ENCODE measurements around the gene KLF2.
"Not testable (repeated sequence)": the region's sequence is repeated elsewhere in the genome, so short reads cannot be mapped to it uniquely, and the experiment has no call there.

Gene KLF2

DNA sequence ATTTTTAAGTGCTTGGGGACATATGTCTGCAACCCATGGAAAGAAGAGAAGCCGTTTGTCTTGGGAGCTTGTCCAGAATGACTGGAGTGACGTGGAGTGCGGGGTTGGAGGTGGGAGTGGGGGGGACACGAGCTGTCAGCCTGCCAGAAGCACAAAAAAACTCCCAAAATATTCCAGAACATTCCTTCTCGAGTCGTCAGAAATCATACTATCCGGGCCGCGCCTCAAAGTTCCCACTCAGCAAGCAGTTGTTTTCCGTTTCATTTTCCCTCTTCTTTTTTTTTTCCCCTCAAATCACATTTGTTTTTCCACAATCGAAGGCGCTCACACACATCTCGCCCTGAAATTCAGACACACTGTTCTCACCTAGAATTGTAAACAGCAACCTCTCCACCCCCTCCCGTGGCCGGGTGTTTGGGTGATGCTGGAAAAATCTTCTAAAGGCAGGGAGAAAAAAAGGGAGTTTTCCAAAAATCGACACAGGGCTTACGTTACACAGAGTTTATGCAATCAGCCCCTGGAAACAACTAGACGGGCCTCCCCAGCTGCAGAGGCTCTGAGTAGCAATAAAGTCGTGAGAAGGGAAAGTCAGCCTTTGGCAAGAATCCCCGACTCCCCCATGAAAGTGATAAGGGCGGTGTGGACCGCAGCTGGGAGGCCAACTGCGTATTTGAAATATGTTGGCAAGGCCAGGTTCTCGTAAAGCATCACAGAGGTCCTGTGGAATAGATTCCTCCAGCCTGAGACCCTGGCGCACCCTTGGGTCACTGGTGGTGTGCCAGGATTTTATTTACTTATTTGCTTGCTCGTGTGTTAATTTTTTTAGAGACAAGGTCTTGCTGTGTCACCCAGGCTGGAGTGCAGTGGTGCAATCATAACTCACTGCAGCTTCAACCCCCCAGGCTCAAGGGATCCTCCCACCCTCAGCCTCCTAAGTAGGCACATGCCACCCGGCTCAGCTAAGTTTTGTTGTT, 31.2 kb upstream of the KLF2 start:
- no peak overlapping the region for H3K27ac ChIP-seq (ENCODE audit: low read length)
- no peaks in the 10 kb centered on the region for H3K27me3 ChIP-seq (ENCODE audit: control insufficient read depth, insufficient read depth, low read length)
- DNase-seq (ENCODE audit: low read depth, low spot score): no peak
- no peaks in the 10 kb centered on the region for H3K4me1 ChIP-seq (ENCODE audit: control insufficient read depth, insufficient read depth, low read length)
- no peaks in the 10 kb centered on the region for H3K9me3 ChIP-seq (ENCODE audit: control insufficient read depth, insufficient read depth, low read length)
- no peak overlapping the region for H3K4me3 ChIP-seq (ENCODE audit: low read length)
- no CpG with 5 or more reads among the region's 27 CpGs for WGBS (ENCODE audit: insufficient coverage, insufficient read length)
- H3K36me3 ChIP-seq (ENCODE audit: control insufficient read depth, insufficient read depth, low read length): no peaks in the 10 kb centered on the region

DNA sequence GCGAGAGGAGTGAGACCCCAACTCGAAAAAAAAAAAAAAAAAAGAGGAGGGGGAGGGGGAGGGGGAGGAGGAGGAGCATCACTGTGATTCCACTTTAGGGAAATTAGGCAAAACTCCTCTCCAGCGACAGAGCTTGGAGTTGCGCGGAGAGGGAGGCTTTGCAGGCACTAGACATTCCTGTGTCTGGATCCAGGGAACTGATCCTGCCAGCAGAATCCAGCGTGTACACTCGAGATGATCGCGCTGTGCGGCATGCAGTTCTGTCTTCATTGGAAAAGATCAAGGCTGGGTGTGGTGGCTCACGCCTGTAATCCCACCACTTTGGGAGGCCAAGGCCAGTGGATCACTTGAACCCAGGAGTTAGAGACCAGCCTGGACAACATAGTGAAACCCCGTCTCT, 29.6 kb upstream of the KLF2 start:
- Histone ChIP-seq H3K36me3 (ENCODE audit: control insufficient read depth, insufficient read depth, low read length) (no peaks in the 10 kb centered on the region), H3K27me3 (ENCODE audit: control insufficient read depth, insufficient read depth, low read length) (no peaks in the 10 kb centered on the region), H3K4me1 (ENCODE audit: control insufficient read depth, insufficient read depth, low read length) (no peaks in the 10 kb centered on the region), H3K27ac (ENCODE audit: low read length) (no peak overlapping the region), H3K4me3 (ENCODE audit: low read length) (no peak overlapping the region), H3K9me3 (ENCODE audit: control insufficient read depth, insufficient read depth, low read length) (no peaks in the 10 kb centered on the region)
- WGBS (ENCODE audit: insufficient coverage, insufficient read length): no CpG with 5 or more reads among the region's 12 CpGs
- no peak for DNase-seq (ENCODE audit: low read depth, low spot score)

DNA sequence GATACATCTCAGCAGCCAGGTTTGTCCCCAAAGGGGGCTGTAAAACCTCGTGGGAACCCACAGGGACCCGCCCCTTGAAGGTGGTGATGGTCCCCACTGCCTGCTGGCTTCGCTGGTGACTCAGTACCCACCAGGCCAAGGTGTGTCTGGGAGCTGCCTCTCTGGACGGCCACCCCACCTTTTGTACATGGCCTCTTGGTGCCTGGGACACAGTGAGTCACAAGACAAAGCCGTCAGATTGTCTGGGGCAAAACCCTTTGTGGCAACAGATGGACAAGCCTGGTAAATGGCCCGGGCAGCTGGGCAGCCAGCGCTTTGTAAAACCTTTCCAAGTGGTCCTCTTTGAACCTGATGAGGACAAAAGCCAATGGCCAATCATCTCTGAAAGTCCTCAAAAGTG, 27.9 kb upstream of the KLF2 start:
- H3K4me1 ChIP-seq (ENCODE audit: control insufficient read depth, insufficient read depth, low read length): no peaks in the 10 kb centered on the region
- H3K36me3 ChIP-seq (ENCODE audit: control insufficient read depth, insufficient read depth, low read length): no peaks in the 10 kb centered on the region
- no peak overlapping the region for H3K4me3 ChIP-seq (ENCODE audit: low read length)
- WGBS (ENCODE audit: insufficient coverage, insufficient read length): no CpG with 5 or more reads among the region's 7 CpGs
- H3K27me3 ChIP-seq (ENCODE audit: control insufficient read depth, insufficient read depth, low read length): no peaks in the 10 kb centered on the region
- no peak overlapping the region for H3K27ac ChIP-seq (ENCODE audit: low read length)
- H3K9me3 ChIP-seq (ENCODE audit: control insufficient read depth, insufficient read depth, low read length): no peaks in the 10 kb centered on the region
- no peak for DNase-seq (ENCODE audit: low read depth, low spot score)

DNA sequence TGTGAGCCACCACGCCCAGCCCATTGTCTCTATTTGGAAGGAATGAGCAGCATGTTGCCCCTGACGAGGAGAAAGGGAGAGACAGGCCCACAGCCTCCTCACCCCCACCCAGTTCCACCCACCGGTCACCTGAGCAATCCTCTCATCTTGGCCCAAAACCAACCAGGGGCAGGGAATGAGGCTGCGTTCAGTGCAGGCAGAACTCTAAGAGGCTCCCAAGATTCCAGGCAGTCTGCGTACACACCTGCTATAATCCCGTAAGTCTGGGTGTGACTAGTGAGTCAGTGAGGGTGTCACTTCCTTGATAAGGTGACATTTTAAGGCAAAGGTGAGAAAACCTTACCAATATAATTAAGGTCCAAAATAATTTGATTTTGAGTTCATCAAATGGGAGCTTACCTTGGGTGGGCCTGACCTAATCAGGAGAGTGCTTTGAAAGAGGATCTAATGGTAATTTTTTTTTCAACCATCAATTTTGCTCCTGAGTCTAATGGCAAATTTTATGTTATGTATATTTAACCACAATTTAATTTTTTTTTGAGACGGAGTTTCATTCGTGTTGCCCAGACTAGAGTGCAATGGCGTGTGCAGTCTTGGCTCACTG, 26.9 kb upstream of the KLF2 start:
- Histone ChIP-seq H3K27ac (ENCODE audit: low read length) (no peak overlapping the region), H3K4me1 (ENCODE audit: control insufficient read depth, insufficient read depth, low read length) (no peaks in the 10 kb centered on the region), H3K27me3 (ENCODE audit: control insufficient read depth, insufficient read depth, low read length) (no peaks in the 10 kb centered on the region), H3K9me3 (ENCODE audit: control insufficient read depth, insufficient read depth, low read length) (no peaks in the 10 kb centered on the region), H3K4me3 (ENCODE audit: low read length) (no peak overlapping the region), H3K36me3 (ENCODE audit: control insufficient read depth, insufficient read depth, low read length) (no peaks in the 10 kb centered on the region)
- WGBS (ENCODE audit: insufficient coverage, insufficient read length): no CpG with 5 or more reads among the region's 9 CpGs
- no peak for DNase-seq (ENCODE audit: low read depth, low spot score)

DNA sequence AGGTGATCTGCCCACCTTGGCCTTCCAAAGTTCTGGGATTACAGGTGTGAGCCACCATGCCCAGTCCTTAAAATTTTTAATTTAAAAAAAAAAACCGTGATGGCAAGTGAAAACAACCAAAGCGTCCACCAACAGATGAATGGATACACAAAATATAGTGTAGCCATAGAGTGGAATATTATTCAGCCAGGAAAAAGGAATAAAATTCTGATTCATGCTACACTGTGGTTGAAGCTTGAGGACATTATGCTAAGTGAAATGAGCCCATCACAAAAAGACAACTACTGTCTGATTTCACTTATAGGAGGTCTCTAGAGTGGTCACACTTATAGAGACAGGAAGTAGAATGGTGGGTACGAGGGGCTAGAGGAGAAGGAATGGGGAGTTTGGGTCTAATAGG, 26.3 kb upstream of the KLF2 start:
- WGBS (ENCODE audit: insufficient coverage, insufficient read length): no CpG with 5 or more reads among the region's 3 CpGs
- no peaks in the 10 kb centered on the region for H3K36me3 ChIP-seq (ENCODE audit: control insufficient read depth, insufficient read depth, low read length)

DNA sequence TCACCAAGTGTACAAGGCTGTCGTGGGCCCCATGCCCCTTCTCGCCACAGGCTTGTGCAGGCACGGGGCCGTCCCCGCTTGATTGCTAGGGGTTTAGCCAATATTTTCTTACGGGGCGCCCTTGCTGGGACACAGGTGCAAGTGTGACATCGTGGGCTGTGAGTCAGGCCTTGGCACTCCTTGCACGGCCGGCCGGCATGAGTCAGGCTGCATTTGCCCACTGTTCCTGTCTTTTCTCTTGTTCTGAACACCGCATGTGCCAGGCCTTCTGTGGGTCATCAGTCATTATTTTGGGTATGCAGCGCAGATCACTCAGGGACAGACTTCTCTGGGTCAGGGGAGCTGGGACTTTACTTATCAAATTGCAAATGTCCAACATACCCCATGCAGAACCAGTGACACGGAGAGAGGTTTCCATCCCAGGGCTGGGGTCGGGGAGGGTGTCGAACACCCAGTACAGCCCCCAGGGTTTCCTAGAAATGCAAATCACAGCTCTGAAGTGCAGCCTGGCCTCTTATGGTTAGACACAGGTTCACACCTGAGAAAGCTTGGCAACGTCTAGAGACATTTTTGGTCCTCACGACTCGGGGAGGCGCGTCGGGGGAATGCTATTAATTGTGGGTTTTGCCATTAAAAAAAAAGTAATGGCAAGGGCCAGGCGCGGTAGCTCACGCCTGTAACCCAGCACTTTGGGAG, 22.5 kb upstream of the KLF2 start:
- Histone ChIP-seq H3K9me3 (ENCODE audit: control insufficient read depth, insufficient read depth, low read length) (no peaks in the 10 kb centered on the region), H3K4me3 (ENCODE audit: low read length) (no peak overlapping the region), H3K36me3 (ENCODE audit: control insufficient read depth, insufficient read depth, low read length) (no peaks in the 10 kb centered on the region), H3K27ac (ENCODE audit: low read length) (no peak overlapping the region), H3K27me3 (ENCODE audit: control insufficient read depth, insufficient read depth, low read length) (no peaks in the 10 kb centered on the region), H3K4me1 (ENCODE audit: control insufficient read depth, insufficient read depth, low read length) (no peaks in the 10 kb centered on the region)
- no CpG with 5 or more reads among the region's 25 CpGs for WGBS (ENCODE audit: insufficient coverage, insufficient read length)
- no peak for DNase-seq (ENCODE audit: low read depth, low spot score)

More for the DNA sequence above, 26.3 kb upstream of the KLF2 start:
- DNase-seq (ENCODE audit: low read depth, low spot score): no peak
- no peaks in the 10 kb centered on the region for H3K9me3 ChIP-seq (ENCODE audit: control insufficient read depth, insufficient read depth, low read length)
- H3K27ac ChIP-seq (ENCODE audit: low read length): no peak overlapping the region
- H3K4me3 ChIP-seq (ENCODE audit: low read length): no peak overlapping the region
- H3K27me3 ChIP-seq (ENCODE audit: control insufficient read depth, insufficient read depth, low read length): no peaks in the 10 kb centered on the region
- no peaks in the 10 kb centered on the region for H3K4me1 ChIP-seq (ENCODE audit: control insufficient read depth, insufficient read depth, low read length)

DNA sequence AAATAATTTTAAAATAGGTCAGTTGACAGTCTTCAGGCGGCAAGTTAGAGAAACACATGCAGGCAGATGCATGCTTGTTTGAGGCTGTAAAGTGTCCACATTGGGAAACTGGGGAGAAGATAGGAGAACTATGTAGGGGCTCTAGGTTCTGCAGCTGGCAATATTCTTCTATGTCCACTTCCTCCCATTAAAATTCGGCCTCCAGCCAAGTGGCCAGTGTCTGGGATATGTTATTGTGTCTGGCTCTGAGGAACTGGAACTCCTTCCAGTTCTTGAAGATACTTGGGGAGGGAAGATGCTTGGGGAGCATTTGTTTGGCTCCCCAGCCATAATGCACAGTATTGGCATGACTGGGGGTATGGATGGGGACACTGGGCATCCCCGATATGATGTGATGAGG, 20.9 kb upstream of the KLF2 start:
- Histone ChIP-seq H3K4me3 (ENCODE audit: low read length) (no peak overlapping the region), H3K4me1 (ENCODE audit: control insufficient read depth, insufficient read depth, low read length) (no peaks in the 10 kb centered on the region), H3K27ac (ENCODE audit: low read length) (no peak overlapping the region), H3K9me3 (ENCODE audit: control insufficient read depth, insufficient read depth, low read length) (no peaks in the 10 kb centered on the region), H3K27me3 (ENCODE audit: control insufficient read depth, insufficient read depth, low read length) (no peaks in the 10 kb centered on the region), H3K36me3 (ENCODE audit: control insufficient read depth, insufficient read depth, low read length) (no peaks in the 10 kb centered on the region)
- DNase-seq (ENCODE audit: low read depth, low spot score): no peak
- WGBS (ENCODE audit: insufficient coverage, insufficient read length): no CpG with 5 or more reads among the region's 3 CpGs

DNA sequence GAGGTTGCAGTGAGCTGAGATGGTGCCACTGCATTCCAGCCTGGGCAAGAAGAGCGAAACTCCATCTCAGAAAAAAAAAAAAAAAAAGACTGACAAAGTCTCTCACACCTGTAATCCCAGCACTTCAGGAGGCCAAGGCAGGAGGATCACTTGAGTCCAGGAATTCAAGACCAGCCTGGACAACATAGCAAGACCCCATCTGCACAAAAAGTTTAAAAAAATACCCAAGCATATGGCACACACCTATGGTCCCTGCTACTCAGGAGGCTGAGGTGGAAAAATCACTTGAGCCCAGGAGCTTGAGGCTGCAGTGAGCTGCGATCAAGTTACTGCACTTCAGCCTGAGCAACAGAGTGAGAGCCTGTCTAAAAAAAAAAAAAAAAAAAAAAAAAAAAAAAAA, 20.1 kb upstream of the KLF2 start:
- DNase-seq (ENCODE audit: low read depth, low spot score); H3K4me3 ChIP-seq (ENCODE audit: low read length); H3K27me3 ChIP-seq (ENCODE audit: control insufficient read depth, insufficient read depth, low read length); H3K4me1 ChIP-seq (ENCODE audit: control insufficient read depth, insufficient read depth, low read length); H3K36me3 ChIP-seq (ENCODE audit: control insufficient read depth, insufficient read depth, low read length); H3K27ac ChIP-seq (ENCODE audit: low read length); H3K9me3 ChIP-seq (ENCODE audit: control insufficient read depth, insufficient read depth, low read length): not testable (repeated sequence)
- WGBS (ENCODE audit: insufficient coverage, insufficient read length): no CpG with 5 or more reads among the region's 2 CpGs

DNA sequence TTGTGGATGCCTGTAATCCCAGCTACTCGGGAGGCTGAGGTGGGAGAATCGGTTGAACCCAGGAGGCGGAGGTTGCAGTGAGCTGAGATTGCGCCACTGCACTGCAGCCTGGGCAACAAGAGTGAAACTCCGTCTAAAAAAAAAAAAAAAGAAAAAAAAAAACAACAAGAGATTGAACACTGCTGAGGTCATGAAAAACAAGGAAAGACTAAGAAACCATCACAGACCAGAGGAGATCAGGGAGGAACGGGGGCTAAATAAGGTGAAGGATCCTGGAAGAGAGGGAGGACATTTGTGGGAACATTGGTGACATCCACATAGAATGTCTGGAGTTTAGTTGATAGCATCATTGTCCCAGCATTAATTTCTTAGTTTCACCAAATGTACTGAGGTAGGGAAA, 19.6 kb upstream of the KLF2 start:
- H3K27ac ChIP-seq (ENCODE audit: low read length); H3K27me3 ChIP-seq (ENCODE audit: control insufficient read depth, insufficient read depth, low read length); H3K4me1 ChIP-seq (ENCODE audit: control insufficient read depth, insufficient read depth, low read length); H3K36me3 ChIP-seq (ENCODE audit: control insufficient read depth, insufficient read depth, low read length); H3K4me3 ChIP-seq (ENCODE audit: low read length); DNase-seq (ENCODE audit: low read depth, low spot score); H3K9me3 ChIP-seq (ENCODE audit: control insufficient read depth, insufficient read depth, low read length): not testable (repeated sequence)
- WGBS (ENCODE audit: insufficient coverage, insufficient read length): no CpG with 5 or more reads among the region's 6 CpGs

DNA sequence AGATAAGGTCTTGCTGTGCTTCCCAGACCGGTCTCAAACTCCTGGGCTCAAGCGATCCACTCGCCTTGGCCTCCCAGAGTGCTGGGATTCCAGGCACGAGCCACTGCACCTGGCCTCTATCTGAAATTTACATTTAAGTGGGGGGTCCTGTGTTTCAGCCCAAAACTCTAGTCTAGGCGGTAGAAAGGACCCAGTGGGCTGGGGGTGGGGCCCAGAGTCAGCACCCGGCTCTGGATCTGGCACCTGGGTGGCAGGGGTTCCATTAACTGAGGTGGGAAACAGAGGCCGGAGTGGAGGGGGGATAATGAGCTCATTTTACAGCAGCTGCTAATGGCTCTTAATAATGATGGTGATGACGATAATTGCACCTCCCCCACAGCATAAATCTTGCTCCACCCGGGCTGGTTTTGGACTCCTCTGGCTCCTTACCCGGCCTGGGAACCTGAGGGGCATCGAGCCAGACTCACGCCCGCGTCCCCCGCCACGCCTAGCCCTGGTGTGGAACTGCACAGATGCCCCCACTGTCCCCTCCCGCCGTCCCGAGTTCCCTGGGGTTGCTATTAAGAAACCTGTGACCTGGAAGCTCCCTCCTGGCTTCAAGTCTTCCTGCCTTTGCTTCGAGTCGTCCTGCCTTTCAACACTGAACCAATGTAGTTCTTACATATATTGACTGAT, 17.8 kb upstream of the KLF2 start:
- whole genome bisulfite sequencing (ENCODE audit: insufficient coverage, insufficient read length): no CpG with 5 or more reads among the region's 21 CpGs

More for the DNA sequence above, 17.8 kb upstream of the KLF2 start:
- no peaks in the 10 kb centered on the region for H3K27me3 ChIP-seq (ENCODE audit: control insufficient read depth, insufficient read depth, low read length)
- no peaks in the 10 kb centered on the region for H3K9me3 ChIP-seq (ENCODE audit: control insufficient read depth, insufficient read depth, low read length)
- no peak overlapping the region for H3K27ac ChIP-seq (ENCODE audit: low read length)
- H3K4me3 ChIP-seq (ENCODE audit: low read length): no peak overlapping the region
- H3K4me1 ChIP-seq (ENCODE audit: control insufficient read depth, insufficient read depth, low read length): no peaks in the 10 kb centered on the region
- no peak for DNase-seq (ENCODE audit: low read depth, low spot score)
- no peaks in the 10 kb centered on the region for H3K36me3 ChIP-seq (ENCODE audit: control insufficient read depth, insufficient read depth, low read length)
